Left renal cortex interstitium (tissue), 4 donors: ENCODE results near the gene BHLHE23. TPM values are rescaled to one million over a fixed set of nuclear protein-coding genes. Genes with fewer than 3 reads are reported as not detected.

Experiments used
- DNase-seq, 4 donors: peaks; one replicate each; pipeline ENCODE4 v3.0.0-alpha.2; 2013; ENCODE audit warnings: low read depth in 4 of 4, low spot score in 2 of 4, missing footprints in 1 of 4
- polyA plus RNA-seq, 4 donors: library from polyadenylated mRNA; unstranded; fragments of 120-200 nt; gene quantifications; one replicate each; pipeline ENCODE4 v1.2.1, GENCODE V29; 2013; ENCODE audit not compliant: insufficient read length in 4 of 4

Gene BHLHE23
- not detected for polyA plus RNA-seq

DNA sequence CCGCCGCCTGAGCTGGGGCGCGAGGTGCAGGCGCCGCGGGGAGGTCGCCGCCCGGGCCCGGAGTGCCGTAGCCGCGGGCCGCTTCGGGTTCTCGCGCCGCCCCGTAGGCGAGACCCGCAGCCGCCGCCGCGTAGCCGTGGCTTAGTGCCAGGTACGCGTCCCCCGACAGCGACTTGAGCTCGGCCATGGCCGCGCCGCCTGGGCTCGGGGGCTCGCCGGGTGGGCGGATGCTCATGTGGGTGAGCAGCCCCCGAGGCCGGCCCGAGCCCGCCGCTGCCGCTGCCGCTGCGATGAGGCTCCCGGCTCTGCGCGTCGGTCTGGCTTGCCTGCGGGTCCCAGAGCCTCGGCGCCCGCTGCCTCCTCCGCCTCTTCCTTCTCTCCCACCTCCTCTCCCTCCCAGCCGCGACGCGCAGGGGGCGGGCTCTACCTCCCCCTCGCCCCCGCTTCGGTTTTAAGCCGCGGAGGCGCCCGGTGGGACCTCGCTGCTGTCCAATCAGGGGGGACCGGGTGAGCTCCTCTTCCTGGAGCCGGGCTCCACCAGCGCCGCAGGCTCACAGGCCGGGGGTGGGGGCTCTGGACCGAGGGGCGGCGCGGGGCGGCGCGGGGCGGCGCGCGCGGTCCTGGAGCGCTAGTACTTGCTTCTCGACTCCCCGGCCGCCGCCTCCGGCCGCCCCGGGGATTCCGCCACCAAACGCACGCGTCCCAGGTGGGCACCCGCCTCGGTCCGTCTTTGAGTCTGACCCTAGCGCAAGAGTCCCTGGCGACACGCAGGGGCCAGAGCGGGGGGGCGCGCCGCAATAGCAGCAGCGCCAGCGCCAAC lies at the start of gene BHLHE23:
Gene BHLHE23 (minus strand): TSS at position 425 of the 820 bp plus-strand sequence. CDS start 190 bp downstream, at position 235.
- no peak for DNase-seq

DNA sequence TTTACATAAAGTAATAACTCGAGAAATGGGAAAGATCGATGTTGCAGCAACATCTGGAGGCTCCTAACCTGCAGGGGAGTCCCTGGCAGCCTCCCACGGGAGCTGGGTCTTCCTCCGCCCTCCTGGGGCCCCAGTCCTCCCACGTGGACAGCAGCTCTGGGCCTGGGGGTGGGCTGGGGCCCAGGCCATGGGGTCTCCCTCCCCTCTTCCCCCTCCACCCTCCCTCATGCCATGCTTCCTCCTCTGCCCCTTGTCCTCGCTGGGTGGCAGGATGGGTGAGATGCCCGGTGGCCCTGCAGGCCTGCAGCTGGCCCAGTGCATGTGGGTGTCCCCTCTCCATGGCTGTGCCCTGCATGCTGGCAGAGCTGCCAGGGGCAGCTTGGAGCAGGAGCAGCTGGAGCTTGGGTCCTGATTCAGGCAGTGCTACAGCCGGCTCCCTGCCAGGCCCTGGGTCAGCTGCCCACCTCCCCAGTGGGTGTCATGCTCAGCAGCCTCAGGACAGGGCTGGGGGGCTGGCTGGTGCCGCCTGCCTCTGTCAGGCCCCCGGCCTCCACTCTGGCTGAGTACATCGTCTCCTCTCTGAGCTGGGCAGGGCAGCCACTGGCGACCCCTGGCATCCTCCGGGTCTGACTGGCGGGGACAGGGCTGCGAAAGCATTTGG lies 48.9 kb upstream of the BHLHE23 start:
- no peak for DNase-seq

DNA sequence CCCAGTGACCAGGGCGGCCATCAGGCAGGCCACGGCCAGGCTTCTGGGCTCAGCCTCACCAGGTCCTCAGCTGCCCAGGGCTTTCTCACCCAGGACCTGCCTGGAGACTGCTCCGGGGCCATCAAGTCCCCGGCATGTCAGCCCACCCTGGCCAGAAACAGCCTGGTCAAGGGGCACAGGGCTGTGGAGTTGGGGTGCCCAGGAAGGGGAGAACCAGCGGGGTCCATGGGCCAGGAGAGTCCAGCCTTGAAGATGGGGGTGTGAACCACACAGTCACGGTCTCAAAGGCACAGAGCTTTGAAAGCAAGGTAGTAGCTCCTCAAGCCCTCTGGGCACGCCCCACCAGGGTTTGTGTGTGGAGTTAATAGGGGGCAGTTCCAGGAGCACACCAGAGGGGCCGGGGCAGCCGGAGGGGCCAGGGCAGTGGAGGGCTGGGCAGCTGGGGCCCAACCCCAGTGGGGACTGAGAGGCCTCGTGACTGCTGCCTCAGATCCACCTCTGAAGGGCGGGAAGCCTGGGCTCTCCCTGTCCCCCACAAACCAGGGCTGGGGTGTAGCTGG lies 48.0 kb upstream of the BHLHE23 start:
- DNase-seq: no peak

DNA sequence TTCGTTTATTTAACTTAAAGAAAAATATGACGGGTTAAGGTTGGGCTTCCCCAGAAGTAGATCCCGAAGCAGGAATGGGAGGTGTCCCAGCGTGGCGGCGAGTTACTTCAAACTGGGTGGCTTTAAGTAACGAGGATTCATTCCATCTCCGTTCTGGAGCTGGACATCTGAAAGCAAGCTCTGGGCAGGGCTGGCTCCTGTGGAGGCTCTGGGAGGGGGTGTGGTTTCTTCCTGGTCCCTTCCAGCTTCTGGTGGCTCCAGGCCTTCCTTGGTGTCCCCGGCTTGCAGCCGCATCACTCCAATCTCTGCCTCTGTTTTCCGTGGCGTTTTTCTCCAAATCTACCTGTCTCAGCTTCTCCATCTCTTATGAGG lies 47.3 kb upstream of the BHLHE23 start:
- no peak for DNase-seq

DNA sequence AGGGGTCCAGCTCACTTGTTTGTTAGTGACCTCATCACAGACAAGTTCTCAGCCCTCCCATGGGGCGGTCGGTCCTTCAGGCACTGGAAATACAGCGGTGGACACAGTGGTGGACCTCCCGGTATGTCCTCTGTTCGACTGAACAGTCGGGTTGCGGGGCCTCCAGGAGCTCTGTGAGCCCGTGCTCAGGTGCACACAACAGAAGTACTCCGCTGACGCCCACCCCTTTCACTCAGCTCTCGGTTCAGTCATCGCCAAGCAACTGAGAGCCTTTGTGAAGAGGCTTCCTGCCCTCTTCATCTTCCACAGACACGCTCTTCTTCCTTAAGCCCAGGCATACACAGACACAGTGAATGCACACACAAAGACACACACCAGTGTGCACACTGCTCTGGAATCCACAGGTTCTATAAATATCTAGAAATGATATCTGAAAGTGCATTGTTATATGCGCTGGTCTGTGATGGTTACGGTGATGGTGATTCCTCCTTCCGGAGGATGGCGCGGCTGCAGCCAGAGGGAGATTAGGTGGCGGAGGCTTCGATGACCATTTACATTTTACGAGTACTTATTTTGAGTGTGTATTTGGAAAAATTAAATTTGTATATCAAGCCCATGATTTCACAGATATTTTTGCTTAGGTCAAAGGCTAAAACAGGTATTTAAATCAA lies 46.8 kb upstream of the BHLHE23 start:
- DNase-seq: no peak

DNA sequence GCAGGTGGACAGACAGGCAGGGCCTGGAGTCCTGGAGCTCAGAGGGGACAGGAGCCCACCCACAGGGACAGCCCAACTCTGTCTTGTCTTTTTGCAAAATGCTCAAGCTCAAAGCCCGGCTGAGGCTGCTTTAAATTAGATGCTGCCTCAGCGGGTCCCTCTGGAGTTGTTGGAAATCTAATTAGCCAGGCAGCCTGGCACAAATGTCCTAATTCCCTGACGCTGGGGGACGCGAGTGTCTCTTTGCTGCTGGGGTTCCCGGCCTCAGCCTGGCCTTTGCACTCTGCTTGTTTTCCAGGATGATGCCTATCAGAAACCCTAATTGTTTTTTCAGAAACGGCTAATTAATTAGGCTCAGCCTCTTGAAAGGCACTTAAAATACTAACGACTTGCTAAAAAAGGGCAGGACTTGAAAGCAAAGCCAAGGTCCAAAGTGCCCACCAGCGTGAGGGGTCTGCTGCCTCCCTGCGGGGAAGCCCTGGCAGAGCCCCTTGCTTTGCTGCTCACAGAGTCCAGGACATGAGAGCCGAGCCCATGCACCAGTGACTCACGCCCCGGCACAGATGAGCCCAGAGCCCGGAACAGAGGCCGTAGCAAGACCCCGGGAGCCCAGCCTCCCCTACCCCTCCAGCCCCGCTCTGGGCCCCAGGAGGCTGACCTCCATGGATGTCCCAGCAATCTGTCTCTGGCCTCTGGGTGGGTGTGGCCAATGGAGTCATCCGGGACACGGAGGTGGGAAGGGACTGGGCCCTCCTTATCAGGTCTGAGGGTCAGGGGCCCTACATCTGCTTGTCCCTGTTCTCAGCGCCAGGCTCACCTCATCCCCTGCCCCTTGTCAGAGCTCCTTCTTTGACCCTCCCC lies 46.0 kb upstream of the BHLHE23 start:
- DNase-seq: no peak

DNA sequence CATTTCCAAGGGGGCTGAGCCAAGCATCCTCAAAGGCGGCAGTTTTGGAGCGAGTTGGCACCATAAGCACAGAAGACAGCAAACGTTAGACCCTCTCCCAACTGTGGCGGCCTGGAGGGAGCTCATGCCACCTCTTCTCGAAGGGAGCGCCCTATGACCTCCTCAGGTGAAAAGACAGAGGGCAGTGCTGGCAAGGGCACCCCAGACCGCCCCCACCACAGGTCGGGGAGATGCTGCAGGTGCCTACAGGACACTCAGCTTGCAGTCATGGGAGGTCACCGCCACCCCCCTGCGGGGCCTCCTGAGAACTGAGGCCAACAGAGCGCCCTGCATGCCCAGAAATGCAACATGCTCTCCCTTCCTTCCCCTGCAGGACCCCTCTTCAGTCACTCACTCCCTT lies 45.1 kb upstream of the BHLHE23 start:
- DNase-seq: no peak

DNA sequence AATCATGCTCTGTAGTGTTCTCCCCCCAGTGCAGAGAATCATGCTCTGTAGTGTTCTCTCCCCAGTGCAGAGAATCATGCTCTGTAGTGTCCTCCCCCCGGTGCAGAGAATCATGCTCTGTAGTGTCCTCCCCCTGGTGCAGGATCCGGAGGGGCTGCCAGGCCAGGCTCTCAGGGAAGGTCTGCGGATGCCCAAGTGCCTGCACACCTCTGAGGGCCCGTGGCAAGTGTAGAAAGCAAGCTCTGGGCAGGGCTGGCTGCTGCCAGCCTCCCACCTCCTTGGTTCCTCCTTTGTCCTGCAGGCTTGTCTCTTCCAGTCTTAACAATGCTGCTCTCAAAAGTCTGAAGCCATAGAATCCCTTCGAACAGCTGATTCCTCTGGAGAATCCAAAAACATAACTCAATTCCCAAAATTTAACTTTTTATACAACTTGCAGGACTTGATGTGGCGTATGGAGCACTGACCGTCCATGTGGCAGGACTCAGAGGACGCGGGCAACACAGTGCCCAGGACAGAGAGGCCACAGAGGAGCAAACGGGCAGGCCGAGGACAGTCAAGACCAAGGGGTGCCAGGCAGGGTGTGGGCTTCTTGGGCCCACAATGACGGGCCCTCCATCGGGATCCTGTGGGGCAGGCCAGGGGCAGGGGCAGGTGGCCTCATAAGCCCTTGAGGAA lies 44.6 kb upstream of the BHLHE23 start:
- no peak for DNase-seq

DNA sequence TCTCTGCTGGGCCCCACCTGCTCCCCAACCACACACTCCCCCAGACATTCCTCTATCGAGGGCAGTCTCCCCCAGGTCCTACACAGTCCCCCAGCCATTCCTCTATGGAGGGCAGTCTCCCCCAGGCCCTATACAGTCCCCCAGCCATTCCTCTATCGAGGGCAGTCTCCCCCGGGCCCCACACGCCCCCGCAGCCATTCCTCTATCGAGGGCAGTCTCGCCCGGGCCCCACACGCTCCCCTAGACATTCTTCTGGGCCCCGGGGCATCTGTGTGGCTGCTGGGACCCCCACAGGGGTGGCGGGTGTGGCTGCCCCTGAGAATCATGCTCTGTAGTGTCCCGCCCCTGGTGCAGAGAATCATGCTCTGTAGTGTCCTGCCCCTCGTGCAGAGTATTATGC lies 43.6 kb upstream of the BHLHE23 start:
- no peak for DNase-seq

DNA sequence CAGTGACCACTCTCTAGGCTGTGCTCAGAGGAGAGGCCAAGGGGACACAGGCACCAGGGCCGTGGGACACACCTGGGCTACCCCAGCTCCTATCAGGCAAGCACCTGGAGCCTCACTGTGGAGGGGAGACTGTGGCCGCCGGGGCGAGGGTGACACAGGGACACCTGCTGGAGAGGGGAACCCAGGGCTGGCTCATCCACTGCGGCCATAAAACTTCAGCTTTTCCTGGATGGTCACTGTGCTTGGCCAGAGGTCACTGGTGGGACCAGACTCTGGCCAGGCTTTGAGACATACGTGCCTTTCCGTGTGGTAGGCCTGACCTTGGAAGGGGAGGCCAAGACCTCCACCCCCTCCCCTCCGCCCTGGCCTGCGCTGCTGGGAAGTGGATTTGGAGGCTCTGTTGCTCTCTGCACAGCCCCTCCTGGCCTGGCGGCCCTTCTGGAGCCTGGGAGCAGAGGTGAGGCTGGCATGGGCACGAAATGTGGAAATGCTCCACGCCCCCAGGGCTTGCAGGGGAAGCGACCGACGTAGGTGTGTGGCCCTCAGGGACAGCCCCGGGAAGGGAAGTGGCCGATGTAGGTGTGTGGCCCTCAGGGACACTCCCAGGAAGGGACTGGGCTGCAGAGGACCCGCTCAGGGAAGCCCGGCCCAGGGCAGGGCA lies 42.9 kb upstream of the BHLHE23 start:
- DNase-seq: no peak

DNA sequence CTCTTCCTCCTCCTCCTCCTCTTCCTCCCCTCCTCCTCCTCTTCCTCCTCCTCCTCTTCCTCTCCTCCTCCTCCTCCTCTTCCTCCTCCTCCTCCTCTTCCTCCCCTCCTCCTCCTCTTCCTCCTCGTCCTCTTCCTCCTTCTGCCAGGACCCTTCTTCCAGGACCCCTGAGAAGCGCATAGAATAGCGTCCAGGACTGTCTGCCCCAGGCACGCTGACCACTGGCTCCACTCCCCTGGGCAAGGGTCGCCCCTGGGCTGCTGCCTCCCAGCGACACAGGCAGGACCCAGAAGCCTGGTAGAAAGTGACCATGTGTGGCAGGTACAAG lies 42.4 kb upstream of the BHLHE23 start:
- DNase-seq: no peak

DNA sequence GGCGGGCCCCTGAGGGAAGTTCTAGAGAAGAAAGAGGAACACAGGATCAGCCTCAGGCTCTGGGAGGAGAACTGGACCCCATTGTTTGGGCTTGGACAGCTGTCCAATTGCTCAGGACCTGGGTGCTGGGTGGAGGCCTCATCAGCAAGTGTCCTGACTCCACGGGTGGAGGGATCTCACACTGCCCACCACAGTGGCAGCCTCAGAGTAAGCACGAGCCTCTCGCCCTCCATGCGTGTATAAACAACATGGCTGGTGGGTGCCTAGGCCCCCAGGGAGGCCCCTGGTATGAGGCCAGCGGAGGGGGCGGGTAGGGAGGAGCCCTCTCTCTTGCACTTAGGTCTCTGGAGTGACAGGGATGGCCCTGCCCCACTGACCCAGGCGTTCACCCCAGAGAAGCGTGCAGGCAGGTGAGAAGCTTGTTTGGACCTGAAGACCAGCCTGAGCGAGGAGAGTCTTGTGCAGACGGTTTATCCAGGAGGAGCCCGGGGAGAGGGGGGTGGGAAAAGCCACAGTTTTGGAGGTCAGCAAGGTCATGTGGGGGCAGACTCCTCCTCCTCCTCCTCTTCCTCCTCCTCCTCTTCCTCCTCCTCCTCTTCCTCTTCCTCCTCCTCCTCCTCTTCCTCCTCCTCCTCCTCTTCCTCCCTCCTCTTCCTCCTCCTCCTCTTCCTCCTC lies 41.9 kb upstream of the BHLHE23 start:
- DNase-seq: no peak

DNA sequence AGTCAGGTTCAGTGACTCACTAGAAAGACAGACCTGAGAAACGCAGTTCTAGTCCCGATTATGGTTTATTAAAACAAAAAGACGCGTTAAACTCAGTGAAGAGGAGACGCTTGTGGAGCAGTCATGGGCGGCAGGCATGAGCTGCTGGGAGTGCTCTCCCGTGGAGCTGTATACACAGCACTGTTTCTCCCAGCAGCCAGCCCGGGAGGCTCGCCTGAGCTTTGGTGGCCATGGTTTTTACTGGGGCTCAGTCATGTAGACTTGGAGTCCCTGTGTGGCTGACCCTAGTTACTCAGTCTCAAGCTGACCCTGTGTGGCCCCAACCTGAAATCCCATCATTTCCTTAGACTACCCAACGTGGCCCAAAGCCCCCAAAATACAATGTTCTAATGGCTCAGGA lies 41.2 kb upstream of the BHLHE23 start:
- DNase-seq: no peak

DNA sequence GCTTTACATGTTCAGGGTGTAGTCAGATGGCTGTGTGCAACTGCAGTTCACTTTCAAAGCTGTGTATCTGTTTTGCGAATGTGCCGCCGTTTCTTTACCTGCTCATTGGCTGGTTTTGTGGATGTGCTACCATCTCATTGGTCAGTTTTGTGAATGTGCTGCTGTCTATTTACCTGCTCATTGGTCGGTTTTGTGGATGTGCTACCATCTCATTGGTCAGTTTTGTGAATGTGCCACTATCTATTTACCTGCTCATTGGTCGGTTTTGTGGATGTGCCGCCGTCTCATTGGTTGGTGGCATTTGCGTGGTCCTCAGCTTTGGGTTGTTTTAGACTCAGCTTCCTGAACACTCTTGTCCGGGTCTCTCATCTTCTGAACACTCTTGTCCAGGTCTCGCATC lies 40.5 kb upstream of the BHLHE23 start:
- no peak for DNase-seq

DNA sequence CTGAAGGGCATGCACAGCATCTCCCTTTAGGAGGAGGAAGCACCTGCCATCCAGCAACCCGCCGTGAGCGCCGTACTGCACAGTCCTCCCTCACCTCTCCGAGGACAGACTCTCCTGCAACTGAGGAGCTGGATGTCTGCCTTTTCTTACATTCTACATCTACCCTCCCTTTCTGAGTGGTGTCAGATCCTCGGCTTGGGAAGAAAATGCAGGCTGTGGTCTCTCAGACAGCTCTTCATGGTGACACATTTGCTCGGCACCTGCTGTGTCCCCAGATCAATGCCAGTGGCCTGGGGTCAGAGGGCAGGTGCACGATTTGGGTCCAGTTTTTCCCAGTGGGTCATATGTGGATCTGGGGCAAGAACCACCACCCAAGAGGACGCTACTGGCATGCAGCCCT lies 40.1 kb upstream of the BHLHE23 start:
- DNase-seq: no peak

DNA sequence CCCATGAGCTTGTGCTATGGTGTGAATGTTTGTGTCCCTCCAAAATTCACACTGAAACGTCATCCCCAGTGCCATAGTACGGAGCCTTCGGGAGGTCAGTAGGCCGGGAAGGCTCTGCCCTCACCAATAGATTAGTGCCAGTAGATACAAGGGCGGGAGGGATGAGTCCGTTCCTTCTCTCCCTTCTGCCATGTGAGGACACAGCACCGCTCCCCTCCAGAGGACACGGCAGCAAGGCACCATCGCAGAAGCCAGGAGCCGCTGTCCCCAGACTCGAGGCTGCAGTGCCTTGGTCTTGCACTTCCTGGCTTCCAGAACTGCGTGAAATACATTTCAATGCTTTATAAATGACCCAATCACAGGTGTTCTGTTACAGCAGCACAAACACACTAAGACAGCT lies 39.2 kb upstream of the BHLHE23 start:
- no peak for DNase-seq

DNA sequence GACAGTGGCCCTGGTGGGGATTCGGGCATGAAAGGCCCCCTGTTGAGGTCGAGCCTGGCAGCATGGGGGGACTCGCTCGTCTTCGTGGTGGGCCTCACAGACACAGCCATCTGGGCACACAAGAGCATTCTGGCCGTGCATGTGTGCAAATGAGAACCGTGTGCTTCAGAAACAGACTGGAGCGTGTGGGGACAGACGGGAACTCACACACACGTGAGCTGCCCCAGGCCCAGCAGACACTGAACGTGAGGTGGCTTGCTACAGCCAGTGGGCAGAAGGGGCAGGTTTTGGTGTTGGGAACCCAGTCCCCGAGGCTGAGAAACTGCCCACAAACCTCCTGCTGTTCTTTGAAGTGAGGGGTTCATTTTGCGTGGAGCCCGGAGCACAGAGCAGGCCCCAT lies 38.6 kb upstream of the BHLHE23 start:
- no peak for DNase-seq

DNA sequence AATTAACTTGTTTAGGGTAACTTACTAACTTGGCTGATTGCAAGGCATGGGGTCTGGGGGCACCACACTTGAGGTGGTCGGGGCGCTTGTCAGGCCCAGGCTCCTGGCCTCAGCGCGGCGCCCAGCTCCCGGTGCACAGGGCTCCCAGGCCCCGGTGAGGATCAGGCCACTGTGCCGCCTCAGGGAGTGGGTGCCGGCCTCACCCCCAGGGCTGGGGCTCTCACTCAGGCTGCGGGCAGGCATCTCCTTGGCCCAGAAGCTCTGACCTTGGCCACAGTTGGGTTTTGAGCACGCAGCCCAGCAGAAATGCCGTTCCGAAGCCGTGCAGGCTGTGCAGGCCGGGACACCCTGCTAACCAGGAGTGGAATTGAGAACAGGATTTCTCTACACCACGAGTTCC lies 37.8 kb upstream of the BHLHE23 start:
- DNase-seq: no peak

DNA sequence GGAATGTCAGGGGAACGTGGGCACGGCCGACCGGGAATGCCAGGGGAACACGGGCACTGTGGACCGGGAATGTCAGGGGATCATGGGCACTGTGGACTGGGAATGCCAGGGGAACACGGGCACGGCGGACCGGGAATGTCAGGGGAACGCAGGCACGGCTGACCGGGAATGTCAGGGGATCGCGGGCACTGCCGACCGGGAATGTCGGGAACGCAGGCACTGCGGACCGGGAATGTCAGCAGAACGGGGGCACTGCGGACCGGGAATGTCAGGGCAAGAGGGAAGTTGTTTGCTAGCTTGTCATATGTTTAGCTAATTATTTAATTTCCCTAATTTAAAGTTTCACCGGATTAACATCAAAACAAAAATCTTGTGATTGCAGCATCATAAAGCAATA lies 37.4 kb upstream of the BHLHE23 start:
- DNase-seq: no peak
